Measurements from ENCODE around the gene RADIL.

- TF ChIP-seq CTCF (conservative IDR thresholded peaks at IDR 0.05; ENCODE audit: low read length) (no peak), EZH2phosphoT487 (IDR thresholded peaks at IDR 0.05; ENCODE audit: borderline replicate concordance) (no peak)
Observed at GRCh38 chr7:4857189-4857588, 26.3 kb downstream of the RADIL start.
